K562 (cell line): Measurements from ENCODE around the gene NUP188. TPM values are rescaled to one million over a fixed set of nuclear protein-coding genes. Genes with fewer than 3 reads are reported as not detected.

ENCODE experiments used
- ARHGAP35 ChIP-seq: fragments of 450-650 bp; IDR thresholded peaks from 2 replicates; pipeline ENCODE4 v1.6.1; 2018; ENCODE audit not compliant: partially characterized antibody
- CAMTA2 ChIP-seq: fragments of 250-450 bp; sonication (Bioruptor Pico); conservative IDR thresholded peaks from 2 replicates; pipeline ENCODE4 v1.5.1; 2022
- GTF3C2 ChIP-seq: IDR thresholded peaks from 3 replicates; pipeline ENCODE4 v1.6.1; 2011; ENCODE audit warnings: borderline replicate concordance, mild to moderate bottlenecking, moderate library complexity; ENCODE audit not compliant: insufficient read length; ENCODE audit errors: extremely low read depth
- HNRNPK ChIP-seq: fragments of 200-400 bp; formaldehyde crosslinking; IDR thresholded peaks from one replicate; pipeline ENCODE4 v1.6.1; 2018; ENCODE audit warnings: mild to moderate bottlenecking, low read depth, low read length; ENCODE audit not compliant: poor library complexity, severe bottlenecking
- NFYB ChIP-seq: IDR thresholded peaks from 2 replicates; pipeline ENCODE4 v1.6.1; 2011; ENCODE audit warnings: mild to moderate bottlenecking, moderate library complexity; ENCODE audit not compliant: insufficient read length; ENCODE audit errors: extremely low read depth
- RB1 ChIP-seq: fragments of 450-650 bp; IDR thresholded peaks from 2 replicates; pipeline ENCODE4 v1.6.1; 2017; ENCODE audit warnings: low read depth, mild to moderate bottlenecking
- SAFB2 ChIP-seq: fragments of 200-400 bp; formaldehyde crosslinking; IDR thresholded peaks from 2 replicates; pipeline ENCODE4 v1.6.1; 2018; ENCODE audit warnings: borderline replicate concordance, low read length, low read depth, moderate library complexity; ENCODE audit not compliant: severe bottlenecking
- SNRNP70 ChIP-seq: fragments of 200-400 bp; formaldehyde crosslinking; optimal IDR thresholded peaks from 2 replicates; pipeline ENCODE3; 2017; ENCODE audit warnings: low read depth, low read length
- ZBTB40 ChIP-seq, 2 experiments: fragments of 450-650 bp in 1 of 2; sonication (generic) in 1 of 2; formaldehyde crosslinking in 1 of 2; IDR thresholded peaks; 2 replicates each; pipeline versions ENCODE4 v1.7.1 to v1.9.0; 2016 to 2022; ENCODE audit warnings: inconsistent platforms in 1 of 2, mild to moderate bottlenecking in 1 of 2, missing genetic modification reagents in 1 of 2
- ZFP36 ChIP-seq: fragments of 150-350 bp; IDR thresholded peaks from 2 replicates; pipeline ENCODE4 v1.6.1; 2018; ENCODE audit warnings: low read length, low read depth; ENCODE audit not compliant: partially characterized antibody
- ZNF274 ChIP-seq: IDR thresholded peaks from 2 replicates; pipeline ENCODE4 v1.6.1; 2011; ENCODE audit warnings: low read depth, mild to moderate bottlenecking, low read length, moderate library complexity, borderline replicate concordance
- ZNF408 ChIP-seq: fragments of 250-450 bp; sonication (Bioruptor Pico); IDR thresholded peaks from 2 replicates; pipeline ENCODE4 v1.4.0; 2020; ENCODE audit warnings: low read depth, mild to moderate bottlenecking, moderate library complexity
- ZNF76 ChIP-seq: fragments of 250-450 bp; sonication (Bioruptor Pico); IDR thresholded peaks from 2 replicates; pipeline ENCODE4 v1.4.0; 2020; ENCODE audit warnings: mild to moderate bottlenecking, moderate library complexity, borderline replicate concordance
- polyA plus RNA-seq, 8 experiments: library from polyadenylated mRNA; depleted of rRNA in 4 of 8; stranded (reverse) in 5 of 8; unstranded in 3 of 8; fragments of >200 nt; fragmentation: Nextera tagmentation in 2 of 8; fragmentation: Illumina TruSeq in 1 of 8; extraction: Ambion mirVana in 2 of 8; extraction: Trizol in 1 of 8; gene quantifications; 2 replicates each; pipeline versions ENCODE4 v1.2.1 to v1.2.3, GENCODE V29; 2011 to 2014; ENCODE audit warnings: inconsistent platforms in 1 of 8, missing spikeins in 1 of 8
- total RNA-seq, 7 experiments: library from RNA; depleted of rRNA in 6 of 7; stranded (reverse); fragments of >200 nt in 6 of 7; fragmentation: Illumina TruSeq in 2 of 7; extraction: Trizol in 2 of 7; gene quantifications; 2 replicates each; pipeline versions ENCODE4 v1.2.1 to v1.2.3, GENCODE V29; 2011 to 2021; ENCODE audit warnings: low replicate concordance in 1 of 7
- TF ChIP-seq, protein P1 (sequence below): sonication (generic); formaldehyde crosslinking; IDR thresholded peaks from 2 replicates; pipeline ENCODE4 v1.9.0; 2022; ENCODE audit warnings: mild to moderate bottlenecking, missing genetic modification reagents

The NUP188 gene
- total and polyA plus RNA-seq, 9 of the 15 experiments (the other 6 are each of a cell fraction or from before 2014, with no cell fraction given), result 11.7 to 135 (median 70.6) TPM

GRCh38 chr9:129036241-129036922 lies 88.9 kb downstream of the NUP188 start, which contains the start of gene MIGA2 (continued):
- TF ChIP-seq GTF3C2 (no peak), ZNF274 (no peak), ZNF408 (no peak), CAMTA2 (no peak), ZFP36 (no peak), ZNF76 (CRISPR knock-in tag) (no peak), NFYB (no peak), HNRNPK (no peak), ARHGAP35 (no peak), SAFB2 (no peak), SNRNP70 (no peak), ZBTB40 (IDR thresholded peaks at IDR 0.05) (peak; percentile 57), ZBTB40 (CRISPR knock-in tag; IDR thresholded peaks at IDR 0.05) (no peak), RB1 (peak; percentile 52)
- TF ChIP-seq, protein P1, sequence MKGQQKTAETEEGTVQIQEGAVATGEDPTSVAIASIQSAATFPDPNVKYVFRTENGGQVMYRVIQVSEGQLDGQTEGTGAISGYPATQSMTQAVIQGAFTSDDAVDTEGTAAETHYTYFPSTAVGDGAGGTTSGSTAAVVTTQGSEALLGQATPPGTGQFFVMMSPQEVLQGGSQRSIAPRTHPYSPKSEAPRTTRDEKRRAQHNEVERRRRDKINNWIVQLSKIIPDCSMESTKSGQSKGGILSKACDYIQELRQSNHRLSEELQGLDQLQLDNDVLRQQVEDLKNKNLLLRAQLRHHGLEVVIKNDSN, result peak; percentile 96
